Bronchial epithelial cell (primary cell): ENCODE data around the gene PLIN4. TPM values are rescaled to one million over a fixed set of nuclear protein-coding genes. Genes with fewer than 3 reads are reported as not detected.

Source experiments
- DNase-seq: peaks from one replicate; pipeline ENCODE4 v3.0.0-alpha.2; 2010; ENCODE audit warnings: low read depth
- FAIRE-seq: peaks from 2 replicates; lab custom pipeline; 2011; peaks lifted over from hg19 to GRCh38; lab: Jason Lieb, UNC
- H3K27me3 ChIP-seq: 2 replicates; pipeline ENCODE4 v1.5.1; 2011; ENCODE audit warnings: low read length; ENCODE audit not compliant: control insufficient read depth, insufficient read depth
- H3K36me3 ChIP-seq: 2 replicates; pipeline ENCODE4 v1.5.1; 2011; ENCODE audit warnings: low read length; ENCODE audit not compliant: control insufficient read depth, insufficient read depth
- H3K4me3 ChIP-seq: 2 replicates; pipeline ENCODE4 v1.5.1; 2011; ENCODE audit warnings: mild to moderate bottlenecking, low read depth, low read length, control low read depth
- CTCF ChIP-seq: IDR thresholded peaks from 2 replicates; pipeline ENCODE4 v1.5.1; 2011; ENCODE audit warnings: mild to moderate bottlenecking, moderate library complexity, low read length, control low read depth, inconsistent platforms; ENCODE audit not compliant: insufficient read depth, severe bottlenecking
- total RNA-seq: library from RNA; depleted of rRNA; stranded (reverse); fragments of >200 nt; gene quantifications from 2 replicates; pipeline ENCODE4 v1.2.1, GENCODE V29; 2014

The PLIN4 gene
- total RNA-seq, 1 donor from 2014 or later, result 4.7 TPM

- peak; percentile 87 for DNase-seq
- no peak for TF ChIP-seq CTCF
- Histone ChIP-seq H3K4me3 (peak within 1 kb of the TSS; percentile 70), H3K27me3 (no peaks in the 10 kb centered on the region), H3K36me3 (peaks cover 15% of the 10 kb centered on the region)
- no peak for FAIRE-seq
Measured at GRCh38 chr19:4457654-4458395, 60.5 kb downstream of the PLIN4 start, which contains the start of gene UBXN6. Gene UBXN6 (minus strand): TSS chr19:4457794. CDS start chr19:4457697, 97 bp downstream.

GRCh38 chr19:4456843-4457653 lies 61.2 kb downstream of the PLIN4 start:
- H3K36me3 ChIP-seq, result peaks cover 23% of the 10 kb centered on the region
- H3K4me3 ChIP-seq, result peak overlapping the region; percentile 70
- no peaks in the 10 kb centered on the region for H3K27me3 ChIP-seq
- DNase-seq (peak; percentile 12), FAIRE-seq (no peak)
- no peak for TF ChIP-seq CTCF

- Histone ChIP-seq H3K27me3 (no peaks in the 10 kb centered on the region), H3K36me3 (peaks cover 24% of the 10 kb centered on the region), H3K4me3 (peak overlapping the region; percentile 70)
- no peak for TF ChIP-seq CTCF
- FAIRE-seq (no peak), DNase-seq (peak; percentile 54)
Measured at GRCh38 chr19:4456476-4456842, 61.8 kb downstream of the PLIN4 start.

GRCh38 chr19:4455719-4456475 lies 62.4 kb downstream of the PLIN4 start:
- peak; percentile 15 for DNase-seq
- peak overlapping the region; percentile 70 for H3K4me3 ChIP-seq
- no peak for FAIRE-seq

More at GRCh38 chr19:4455719-4456475, 62.4 kb downstream of the PLIN4 start:
- TF ChIP-seq CTCF, result no peak
- no peaks in the 10 kb centered on the region for H3K27me3 ChIP-seq
- peaks cover 25% of the 10 kb centered on the region for H3K36me3 ChIP-seq
